H1 (cell line): ENCODE measurements around the gene SUOX. TPM values are rescaled to one million over a fixed set of nuclear protein-coding genes. Genes with fewer than 3 reads are reported as not detected.

Source experiments
- CBX5 ChIP-seq: fragments of 300-800, 300-1000 bp; sonication (generic); IDR thresholded peaks from 2 replicates; pipeline ENCODE4 v1.7.1; 2016; ENCODE audit warnings: antibody characterized with exemption, low read length, low read depth
- CEBPB ChIP-seq: IDR thresholded peaks from 2 replicates; pipeline ENCODE4 v1.6.1; 2012; ENCODE audit warnings: low read depth, low read length
- CHD1 ChIP-seq: IDR thresholded peaks from 2 replicates; pipeline ENCODE4 v1.6.1; 2012; ENCODE audit warnings: low read depth, low read length, improper control_type of control experiment
- CHD7 ChIP-seq: fragments of 300-600 bp; sonication (generic); IDR thresholded peaks from 2 replicates; pipeline ENCODE4 v1.7.1; 2012; ENCODE audit warnings: low read length, moderate library complexity, mild to moderate bottlenecking, inconsistent platforms; ENCODE audit not compliant: insufficient replicate concordance
- GABPA ChIP-seq: IDR thresholded peaks from 2 replicates; pipeline ENCODE4 v1.6.1; 2011; ENCODE audit warnings: mild to moderate bottlenecking, low read length, moderate library complexity, borderline replicate concordance; ENCODE audit not compliant: insufficient read depth
- HDAC6 ChIP-seq: IDR thresholded peaks from one replicate; pipeline ENCODE4 v1.7.1; 2012; ENCODE audit warnings: low read depth, mild to moderate bottlenecking, inconsistent platforms, low read length, moderate library complexity
- MAX ChIP-seq: IDR thresholded peaks from 2 replicates; pipeline ENCODE4 v1.6.1; 2012; ENCODE audit warnings: inconsistent platforms
- SAP30 ChIP-seq: fragments of 300-600 bp; sonication (generic); IDR thresholded peaks from 2 replicates; pipeline ENCODE4 v1.7.1; 2012; ENCODE audit warnings: low read length, moderate library complexity, mild to moderate bottlenecking, inconsistent platforms; ENCODE audit not compliant: insufficient read depth, insufficient replicate concordance
- SIRT6 ChIP-seq: IDR thresholded peaks from one replicate; pipeline ENCODE4 v1.7.1; 2012; ENCODE audit warnings: low read length, inconsistent platforms
- SP2 ChIP-seq: IDR thresholded peaks from 2 replicates; pipeline ENCODE4 v1.6.1; 2012; ENCODE audit warnings: mild to moderate bottlenecking, low read length, inconsistent platforms
- SUZ12 ChIP-seq: fragments of 200-600 bp; sonication (generic); IDR thresholded peaks from 2 replicates; pipeline ENCODE4 v1.6.1; 2012; ENCODE audit warnings: mild to moderate bottlenecking, inconsistent platforms, low read length, moderate library complexity, mixed read lengths
- TAF7 ChIP-seq: optimal IDR thresholded peaks from 2 replicates; pipeline ENCODE3; 2011; ENCODE audit warnings: low read depth, mild to moderate bottlenecking, inconsistent platforms, low read length, moderate library complexity, borderline replicate concordance
- polyA plus RNA-seq, 7 experiments: library from polyadenylated mRNA; depleted of rRNA in 3 of 7; stranded (reverse) in 5 of 7; unstranded in 2 of 7; fragments of >200 nt in 5 of 7; fragments of 200-250 nt in 2 of 7; gene quantifications; 1 replicate in 5 of 7; 2 replicates in 1 of 7; 4 replicates in 1 of 7; pipeline versions ENCODE4 v1.2.1 to v1.2.3, GENCODE V29; 2011 to 2013; ENCODE audit warnings: missing spikeins in 2 of 7, mixed read lengths in 2 of 7
- total RNA-seq: library from RNA; stranded (reverse); fragmentation: NEBNext Ultra II Directional; extraction: Animal tissue kit (Norgen Biotek cat#: 25700); gene quantifications from 2 replicates; pipeline ENCODE4 v1.2.1, GENCODE V29; 2021

SUOX gene
- total and polyA plus RNA-seq, 2 of the 8 experiments (the other 6 are each of a cell fraction or from before 2014, with no cell fraction given): 22.5 to 31.3 TPM

GRCh38 chr12:56040151-56040550 lies 43.1 kb downstream of the SUOX start (continued):
- TF ChIP-seq CHD7 (no peak), CBX5 (no peak), MAX (no peak), SUZ12 (no peak), SIRT6 (no peak), GABPA (no peak), TAF7 (no peak), SAP30 (no peak), SP2 (no peak), CHD1 (no peak), CEBPB (no peak), HDAC6 (no peak)
